ENCODE results near the gene ZFAND3. TPM values are rescaled to one million over a fixed set of nuclear protein-coding genes. Genes with fewer than 3 reads are reported as not detected.

The ZFAND3 gene
- total RNA-seq, 6 experiments from 2014 or later: 75.2 to 93.2 (median 87.0) TPM

DNA sequence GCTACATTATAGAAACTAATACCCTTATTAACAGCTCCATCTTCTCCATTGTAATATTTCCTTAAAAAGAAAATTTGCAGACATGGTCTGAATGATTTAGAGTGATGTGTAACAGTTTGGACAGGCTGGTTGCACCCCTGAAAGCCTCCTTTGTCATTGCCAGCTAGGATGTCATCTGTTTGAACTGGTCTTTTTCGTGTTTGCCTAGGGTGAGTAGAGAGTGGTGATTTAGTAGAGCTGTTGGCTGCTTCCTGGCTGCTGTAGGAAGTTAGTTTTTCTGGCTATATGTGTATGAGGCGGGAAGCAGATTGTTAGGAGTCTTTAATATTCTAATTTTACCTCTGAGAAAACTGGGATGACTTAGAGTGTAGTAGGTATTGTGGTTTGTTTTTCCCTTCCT is 101.1 kb downstream of the ZFAND3 start:
- Mint-ChIP-seq H3K9me3 (no peaks in the 10 kb centered on the region), H3K4me1 (ENCODE audit: low read depth) (peaks cover 44% of the 10 kb centered on the region), H3K27ac (peak overlapping the region; percentile 25), H3K27me3 (ENCODE audit: insufficient read depth) (no peaks in the 10 kb centered on the region; the same call in 1 of the 2 replicates), H3K36me3 (ENCODE audit: low read depth) (no peaks in the 10 kb centered on the region), H3K4me3 (no peak overlapping the region)
- TF ChIP-seq, protein P1, sequence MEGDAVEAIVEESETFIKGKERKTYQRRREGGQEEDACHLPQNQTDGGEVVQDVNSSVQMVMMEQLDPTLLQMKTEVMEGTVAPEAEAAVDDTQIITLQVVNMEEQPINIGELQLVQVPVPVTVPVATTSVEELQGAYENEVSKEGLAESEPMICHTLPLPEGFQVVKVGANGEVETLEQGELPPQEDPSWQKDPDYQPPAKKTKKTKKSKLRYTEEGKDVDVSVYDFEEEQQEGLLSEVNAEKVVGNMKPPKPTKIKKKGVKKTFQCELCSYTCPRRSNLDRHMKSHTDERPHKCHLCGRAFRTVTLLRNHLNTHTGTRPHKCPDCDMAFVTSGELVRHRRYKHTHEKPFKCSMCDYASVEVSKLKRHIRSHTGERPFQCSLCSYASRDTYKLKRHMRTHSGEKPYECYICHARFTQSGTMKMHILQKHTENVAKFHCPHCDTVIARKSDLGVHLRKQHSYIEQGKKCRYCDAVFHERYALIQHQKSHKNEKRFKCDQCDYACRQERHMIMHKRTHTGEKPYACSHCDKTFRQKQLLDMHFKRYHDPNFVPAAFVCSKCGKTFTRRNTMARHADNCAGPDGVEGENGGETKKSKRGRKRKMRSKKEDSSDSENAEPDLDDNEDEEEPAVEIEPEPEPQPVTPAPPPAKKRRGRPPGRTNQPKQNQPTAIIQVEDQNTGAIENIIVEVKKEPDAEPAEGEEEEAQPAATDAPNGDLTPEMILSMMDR (IDR thresholded peaks at IDR 0.05): no peak
- no peak for DNase-seq

GRCh38 chr6:37922563-37922962 is 103.0 kb downstream of the ZFAND3 start:
- TF ChIP-seq, protein P1 (IDR thresholded peaks at IDR 0.05): no peak
- Mint-ChIP-seq H3K36me3 (ENCODE audit: low read depth) (no peaks in the 10 kb centered on the region), H3K4me3 (no peak overlapping the region), H3K4me1 (ENCODE audit: low read depth) (peaks cover 34% of the 10 kb centered on the region), H3K9me3 (no peaks in the 10 kb centered on the region), H3K27ac (no peak overlapping the region), H3K27me3 (ENCODE audit: insufficient read depth) (no peaks in the 10 kb centered on the region; the same call in 1 of the 2 replicates)
- no peak for DNase-seq

- H3K27me3 Mint-ChIP-seq (ENCODE audit: insufficient read depth): peaks cover 1% of the 10 kb centered on the region
These were observed 104.0 kb downstream of the ZFAND3 start for GRCh38 chr6:37923514-37923913.

DNA sequence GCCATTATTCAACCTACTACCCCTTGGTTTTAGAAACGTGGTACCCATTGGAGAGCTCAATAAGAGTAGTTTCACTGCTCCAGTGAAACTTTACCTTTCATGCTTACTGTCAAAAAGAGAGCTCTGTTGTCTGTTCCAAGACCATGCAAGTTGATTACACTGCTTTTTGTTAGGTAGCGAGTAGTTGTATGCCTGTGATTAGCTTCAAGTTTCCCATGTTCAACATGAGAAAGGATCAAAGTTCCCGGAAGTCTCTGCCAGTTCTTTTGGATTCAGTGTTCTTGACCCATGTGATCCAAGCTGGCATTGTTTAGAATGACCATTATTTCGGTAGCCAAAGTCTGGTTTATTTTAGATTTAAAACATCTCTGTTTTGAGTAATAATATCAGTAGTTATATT is 107.1 kb downstream of the ZFAND3 start:
- DNase-seq: no peak
- H3K9me3 Mint-ChIP-seq: no peaks in the 10 kb centered on the region
- H3K36me3 Mint-ChIP-seq (ENCODE audit: low read depth): 0 out of 2 replicates have a peak, but pooled peaks cover 3% of the 10 kb centered on the region
- no peak overlapping the region for H3K27ac Mint-ChIP-seq
- no peak overlapping the region for H3K4me3 Mint-ChIP-seq
- H3K4me1 Mint-ChIP-seq (ENCODE audit: low read depth): peaks cover 6% of the 10 kb centered on the region; the same call in 1 of the 2 replicates
- TF ChIP-seq, protein P1 (IDR thresholded peaks at IDR 0.05): no peak
- peaks cover 2% of the 10 kb centered on the region for H3K27me3 Mint-ChIP-seq (ENCODE audit: insufficient read depth)

More at GRCh38 chr6:37923514-37923913, 104.0 kb downstream of the ZFAND3 start:
- H3K27ac Mint-ChIP-seq: no peak overlapping the region
- H3K9me3 Mint-ChIP-seq: no peaks in the 10 kb centered on the region
- TF ChIP-seq, protein P1 (IDR thresholded peaks at IDR 0.05): no peak
- DNase-seq: no peak
- H3K4me3 Mint-ChIP-seq: no peak overlapping the region
- peaks cover 24% of the 10 kb centered on the region for H3K4me1 Mint-ChIP-seq (ENCODE audit: low read depth)
- no peaks in the 10 kb centered on the region for H3K36me3 Mint-ChIP-seq (ENCODE audit: low read depth)

DNA sequence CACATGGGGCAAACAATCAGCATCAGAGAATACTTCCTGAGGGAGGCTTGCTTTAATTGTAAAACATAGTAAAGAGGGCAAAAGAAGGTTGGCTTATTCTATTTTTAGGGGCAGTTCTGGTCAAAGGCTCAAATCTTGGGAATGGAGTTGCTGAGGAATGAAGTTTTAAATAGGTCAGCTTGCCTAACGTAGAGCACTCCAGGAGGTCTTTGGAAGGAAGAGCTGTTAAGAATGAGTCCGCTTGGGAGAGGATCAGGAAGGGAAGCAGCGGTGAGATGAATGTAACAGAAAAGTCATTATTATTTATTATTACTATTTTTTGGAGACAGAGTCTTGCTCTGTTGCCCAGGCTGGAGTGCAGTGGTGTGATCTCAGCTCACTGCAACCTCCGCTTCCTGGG is 108.7 kb downstream of the ZFAND3 start:
- 0 out of 2 replicates have a peak, but pooled peaks cover 4% of the 10 kb centered on the region for H3K36me3 Mint-ChIP-seq (ENCODE audit: low read depth)
- H3K9me3 Mint-ChIP-seq: no peaks in the 10 kb centered on the region

More for the DNA sequence above, 108.7 kb downstream of the ZFAND3 start:
- Mint-ChIP-seq H3K27me3 (ENCODE audit: insufficient read depth) (peaks cover 2% of the 10 kb centered on the region), H3K27ac (no peak overlapping the region), H3K4me1 (ENCODE audit: low read depth) (peaks cover 13% of the 10 kb centered on the region), H3K4me3 (no peak overlapping the region)
- TF ChIP-seq, protein P1 (IDR thresholded peaks at IDR 0.05): no peak
- no peak for DNase-seq
